HG03064 (cell line): ENCODE measurements around the gene DHX58.

Experiments
- ATAC-seq: cut with Tn5 transposase; IDR thresholded peaks from one replicate; pipeline ENCODE4 v1.9.1; 2021; ENCODE audit warnings: low read depth; ENCODE audit not compliant: unreplicated experiment

The DHX58 gene

DNA sequence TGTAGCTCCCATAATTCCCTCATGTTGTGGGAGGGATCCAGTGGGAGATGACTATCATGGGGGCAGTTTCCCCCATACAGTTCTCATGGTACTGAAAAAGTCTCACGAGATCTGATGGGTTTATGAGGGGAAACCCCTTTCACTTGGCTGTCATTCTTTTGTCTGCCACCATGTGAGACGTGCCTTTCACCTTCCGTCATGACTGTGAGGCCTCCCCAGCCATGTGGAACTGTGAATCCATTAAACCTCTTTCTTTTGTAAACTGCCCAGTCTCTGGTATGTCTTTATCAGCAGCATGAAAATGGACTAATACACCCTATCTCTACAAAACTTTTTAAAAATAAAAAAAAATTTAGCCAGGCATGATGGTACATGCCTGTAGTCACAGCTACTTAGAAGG lies 55.9 kb downstream of the DHX58 start:
- ATAC-seq: no peak

DNA sequence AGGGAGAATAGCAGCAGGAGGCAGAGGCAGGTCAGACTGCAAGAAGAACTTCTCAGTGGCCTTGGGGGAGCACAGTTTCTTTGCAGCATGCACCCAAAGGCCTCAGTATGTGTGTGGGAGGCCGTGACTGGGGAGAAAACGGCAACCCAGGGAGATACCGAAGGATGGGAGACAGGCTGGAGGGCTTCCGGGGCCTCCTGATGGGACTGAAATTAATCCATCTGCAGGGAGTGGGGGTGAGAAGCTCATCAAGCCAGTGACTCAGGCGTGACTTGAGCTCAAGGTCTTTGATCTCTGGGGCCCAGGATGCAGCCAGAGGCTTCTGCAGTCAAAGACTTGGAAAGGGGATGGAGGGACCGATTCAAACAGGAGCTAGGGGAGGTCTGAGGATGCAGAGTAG lies 57.0 kb downstream of the DHX58 start:
- no peak for ATAC-seq

DNA sequence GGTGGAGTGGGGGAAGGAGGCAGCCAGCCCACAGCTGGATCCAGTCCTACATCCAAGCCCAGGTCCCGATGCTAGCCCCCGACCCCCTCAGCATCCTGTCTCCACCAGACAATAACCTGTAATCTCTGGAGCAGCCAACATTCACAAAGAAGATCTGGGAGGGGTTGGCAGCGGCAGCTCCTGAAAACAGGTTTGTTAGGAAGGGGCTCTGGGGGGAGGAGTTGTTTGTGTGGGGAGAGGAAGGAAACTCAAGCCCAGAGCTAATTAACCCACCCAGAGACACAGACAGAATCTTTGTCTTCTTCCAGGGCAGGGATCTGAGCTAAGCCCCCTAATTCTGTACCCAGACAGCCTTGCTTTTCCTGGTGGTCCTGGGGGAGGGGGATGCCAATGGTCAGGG lies 57.5 kb downstream of the DHX58 start:
- ATAC-seq: no peak

DNA sequence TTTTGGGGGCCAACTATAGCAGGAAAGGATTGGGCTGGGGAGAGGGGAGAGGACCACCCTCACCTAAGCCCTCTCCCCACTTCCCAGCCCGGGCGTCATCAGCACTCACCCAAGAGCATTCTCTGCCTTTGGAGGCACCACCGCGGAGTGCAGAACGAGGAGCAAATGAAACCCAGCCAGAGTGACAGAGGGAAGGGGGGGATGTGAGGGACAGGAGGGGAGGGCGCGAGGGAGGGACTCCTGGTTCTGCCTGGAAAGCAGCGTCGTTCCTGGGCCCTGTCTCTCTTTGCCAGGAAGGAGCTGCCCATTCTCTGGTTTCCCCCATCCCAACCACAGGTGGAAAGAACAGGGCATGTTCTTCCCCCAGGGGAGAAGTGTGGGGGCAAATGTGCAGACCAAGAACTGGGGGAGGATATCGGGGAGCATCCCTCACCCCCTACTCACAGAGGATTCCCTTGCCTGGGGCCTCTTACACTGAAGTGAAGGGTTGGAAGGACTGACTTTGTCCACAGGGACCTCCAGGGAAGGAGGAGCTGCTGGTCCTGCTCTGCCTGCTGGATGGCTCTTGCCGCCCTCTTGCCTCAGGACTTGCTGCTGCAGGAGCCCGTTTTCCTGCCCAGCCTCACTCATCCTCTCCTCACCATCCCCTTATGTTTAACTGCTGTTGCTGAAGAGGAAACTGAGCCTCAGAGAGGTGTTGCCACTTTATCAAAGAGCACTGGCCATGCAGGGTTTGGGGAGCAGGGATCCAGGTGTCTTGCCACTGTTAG lies 58.6 kb downstream of the DHX58 start:
- ATAC-seq: no peak

DNA sequence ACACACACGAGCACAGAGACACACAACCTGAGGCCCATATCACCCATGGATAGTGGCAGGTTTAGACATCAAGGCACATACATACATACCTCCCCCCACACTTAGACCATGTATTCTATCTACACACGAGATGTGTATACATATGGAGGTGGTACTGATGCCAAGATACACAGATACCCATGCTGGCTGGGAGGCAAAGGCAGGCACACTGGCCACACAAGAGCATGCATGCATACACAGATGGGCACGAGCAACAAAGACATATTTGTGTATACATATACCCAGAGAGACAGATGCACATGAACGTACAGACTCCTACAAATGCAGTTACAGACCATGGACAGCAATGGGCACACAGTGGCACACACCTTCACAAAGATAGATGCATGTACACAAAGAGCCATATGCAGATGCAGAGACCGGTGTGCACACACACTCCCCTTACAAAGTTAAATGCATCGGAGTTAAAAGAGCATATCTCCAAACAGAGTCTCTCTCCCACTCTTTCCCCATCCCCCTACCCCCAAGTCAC lies 60.1 kb downstream of the DHX58 start:
- no peak for ATAC-seq

DNA sequence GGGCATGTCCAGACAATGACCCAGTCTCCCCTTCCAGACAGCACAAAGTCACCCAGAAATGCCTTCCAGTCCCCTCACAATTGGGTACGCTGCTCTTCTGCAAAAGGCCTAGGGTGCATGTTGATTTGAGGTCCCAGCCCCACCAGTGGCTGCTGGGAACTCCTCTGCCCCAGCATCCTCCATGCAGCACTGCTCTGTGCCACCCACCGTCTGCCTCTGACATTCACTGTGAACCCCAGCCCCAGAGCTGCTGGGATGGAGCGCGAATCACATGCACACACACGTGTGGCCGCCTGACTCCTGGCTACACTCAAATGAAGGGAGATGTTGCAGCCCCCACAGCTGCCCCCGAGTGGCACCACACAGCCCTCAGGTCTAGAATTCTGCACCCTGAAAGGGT lies 60.9 kb downstream of the DHX58 start:
- no peak for ATAC-seq
